ENCODE measurements around the gene ILDR2.

Gene ILDR2

DNA sequence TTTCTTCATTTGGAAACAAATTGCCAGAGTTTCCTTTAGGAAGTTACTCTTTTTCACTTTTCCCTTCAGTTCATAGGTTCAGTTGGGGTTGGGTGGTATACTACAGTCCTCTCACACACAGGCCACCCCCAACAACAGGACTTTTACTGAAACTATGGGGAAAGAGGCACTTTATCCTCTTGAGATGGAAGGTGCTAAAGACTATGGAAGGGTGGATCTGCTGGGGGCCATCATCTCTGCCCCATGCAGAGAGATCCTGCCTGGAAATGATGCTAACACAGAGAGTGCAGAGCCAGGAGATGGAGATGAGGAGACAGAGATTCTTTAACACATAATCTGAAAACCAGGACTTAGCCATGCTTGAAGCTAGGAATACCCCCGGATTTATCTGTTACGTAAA lies 24.3 kb downstream of the ILDR2 start:
- TF ChIP-seq, protein P1, sequence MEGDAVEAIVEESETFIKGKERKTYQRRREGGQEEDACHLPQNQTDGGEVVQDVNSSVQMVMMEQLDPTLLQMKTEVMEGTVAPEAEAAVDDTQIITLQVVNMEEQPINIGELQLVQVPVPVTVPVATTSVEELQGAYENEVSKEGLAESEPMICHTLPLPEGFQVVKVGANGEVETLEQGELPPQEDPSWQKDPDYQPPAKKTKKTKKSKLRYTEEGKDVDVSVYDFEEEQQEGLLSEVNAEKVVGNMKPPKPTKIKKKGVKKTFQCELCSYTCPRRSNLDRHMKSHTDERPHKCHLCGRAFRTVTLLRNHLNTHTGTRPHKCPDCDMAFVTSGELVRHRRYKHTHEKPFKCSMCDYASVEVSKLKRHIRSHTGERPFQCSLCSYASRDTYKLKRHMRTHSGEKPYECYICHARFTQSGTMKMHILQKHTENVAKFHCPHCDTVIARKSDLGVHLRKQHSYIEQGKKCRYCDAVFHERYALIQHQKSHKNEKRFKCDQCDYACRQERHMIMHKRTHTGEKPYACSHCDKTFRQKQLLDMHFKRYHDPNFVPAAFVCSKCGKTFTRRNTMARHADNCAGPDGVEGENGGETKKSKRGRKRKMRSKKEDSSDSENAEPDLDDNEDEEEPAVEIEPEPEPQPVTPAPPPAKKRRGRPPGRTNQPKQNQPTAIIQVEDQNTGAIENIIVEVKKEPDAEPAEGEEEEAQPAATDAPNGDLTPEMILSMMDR (IDR thresholded peaks at IDR 0.05; ENCODE audit: low read depth, low read length), result no peak
- Histone ChIP-seq H3K36me3 (no peaks in the 10 kb centered on the region), H3K9me3 (ENCODE audit: severe bottlenecking) (no peaks in the 10 kb centered on the region), H3K4me3 (ENCODE audit: low read depth, low read length) (no peak overlapping the region), H3K27me3 (ENCODE audit: insufficient read depth, low read depth, severe bottlenecking) (no peaks in the 10 kb centered on the region), H3K27ac (no peak overlapping the region)
- DNase-seq, result no peak

DNA sequence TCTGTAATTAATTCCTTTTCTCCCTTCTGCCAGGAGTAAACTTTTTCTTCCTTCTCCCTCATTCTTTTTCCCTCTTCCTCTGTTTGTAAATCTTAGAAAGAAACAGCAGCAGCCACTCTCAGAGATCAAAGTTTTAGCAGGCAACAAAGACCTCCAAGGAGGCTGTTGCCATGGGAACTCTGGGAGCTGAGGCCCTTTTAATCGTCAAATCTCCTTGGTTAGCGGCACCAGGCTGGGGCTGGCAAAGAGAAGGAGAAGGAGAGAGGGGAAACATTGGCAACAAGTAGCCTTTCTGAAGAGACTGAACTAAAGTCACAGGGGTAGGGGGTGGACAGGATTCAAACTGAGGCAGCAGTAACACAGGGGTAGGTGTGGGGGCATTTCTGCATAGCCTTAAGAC lies 25.2 kb downstream of the ILDR2 start:
- Histone ChIP-seq H3K27ac (no peak overlapping the region), H3K36me3 (no peaks in the 10 kb centered on the region), H3K27me3 (ENCODE audit: insufficient read depth, low read depth, severe bottlenecking) (no peaks in the 10 kb centered on the region), H3K9me3 (ENCODE audit: severe bottlenecking) (no peaks in the 10 kb centered on the region), H3K4me3 (ENCODE audit: low read depth, low read length) (no peak overlapping the region)
- DNase-seq, result no peak
- TF ChIP-seq, protein P1 (IDR thresholded peaks at IDR 0.05; ENCODE audit: low read depth, low read length), result no peak

DNA sequence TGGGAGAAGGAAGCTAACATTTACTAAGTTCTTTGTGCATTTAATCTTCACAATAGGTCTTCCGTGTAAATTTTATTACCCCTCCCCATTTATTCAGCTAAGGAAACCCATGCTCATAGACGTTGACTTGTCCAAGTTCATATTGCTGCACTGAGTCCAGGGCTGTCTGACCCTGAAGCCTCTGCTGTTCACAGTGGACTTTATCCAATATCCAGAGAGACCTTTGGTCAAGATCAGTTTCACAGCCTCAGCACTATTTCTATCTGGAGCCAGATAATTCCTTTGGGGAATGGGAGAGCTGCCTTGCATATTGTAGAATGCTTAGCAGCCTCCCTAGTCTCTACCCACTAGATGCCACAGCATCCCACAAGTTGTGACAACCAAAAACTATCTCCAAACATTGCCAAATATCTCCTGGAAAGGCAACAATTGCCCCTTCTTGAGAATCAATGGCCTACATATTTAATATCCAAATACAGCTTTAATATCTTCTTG lies 26.4 kb downstream of the ILDR2 start:
- no peaks in the 10 kb centered on the region for H3K27me3 ChIP-seq (ENCODE audit: insufficient read depth, low read depth, severe bottlenecking)
- H3K27ac ChIP-seq, result no peak overlapping the region
- DNase-seq, result no peak
- no peaks in the 10 kb centered on the region for H3K9me3 ChIP-seq (ENCODE audit: severe bottlenecking)
- no peak overlapping the region for H3K4me3 ChIP-seq (ENCODE audit: low read depth, low read length)
- TF ChIP-seq, protein P1 (IDR thresholded peaks at IDR 0.05; ENCODE audit: low read depth, low read length), result no peak
- no peaks in the 10 kb centered on the region for H3K36me3 ChIP-seq

DNA sequence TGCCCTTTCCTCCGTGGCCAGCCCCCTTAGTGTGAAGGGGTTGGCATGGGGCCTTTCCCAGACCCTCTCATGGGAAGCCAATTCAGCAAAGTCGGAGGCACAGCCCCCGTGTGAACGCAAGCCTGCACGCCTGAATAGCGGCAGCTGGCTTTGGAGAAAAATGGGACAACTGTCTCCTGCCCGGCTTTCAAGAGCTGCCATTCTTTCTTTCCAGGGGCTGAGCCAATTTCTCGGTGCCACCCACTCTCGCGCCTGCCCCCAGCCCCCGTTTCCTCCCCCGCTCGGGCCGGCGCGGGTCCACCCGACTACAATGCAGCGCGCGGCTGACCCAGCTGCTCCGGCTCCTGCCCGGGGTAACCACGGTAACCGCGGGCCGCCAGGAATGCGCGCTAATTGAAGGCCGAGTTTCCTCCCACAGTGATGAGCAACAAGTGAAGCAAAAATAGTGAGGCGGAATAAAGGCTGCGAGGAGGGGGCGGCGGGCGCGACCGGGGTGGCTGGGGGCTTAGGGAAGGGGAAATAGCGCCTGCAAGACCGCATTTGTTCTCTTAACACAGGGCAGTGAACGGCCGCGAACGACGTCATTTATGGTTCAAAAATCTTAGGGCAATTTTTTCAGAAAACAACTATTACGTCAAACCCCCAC lies 27.8 kb downstream of the ILDR2 start:
- Histone ChIP-seq H3K27ac (no peak overlapping the region), H3K27me3 (ENCODE audit: insufficient read depth, low read depth, severe bottlenecking) (no peaks in the 10 kb centered on the region), H3K36me3 (no peaks in the 10 kb centered on the region), H3K9me3 (ENCODE audit: severe bottlenecking) (no peaks in the 10 kb centered on the region), H3K4me3 (ENCODE audit: low read depth, low read length) (no peak overlapping the region)
- no peak for DNase-seq
- TF ChIP-seq, protein P1 (IDR thresholded peaks at IDR 0.05; ENCODE audit: low read depth, low read length), result no peak

DNA sequence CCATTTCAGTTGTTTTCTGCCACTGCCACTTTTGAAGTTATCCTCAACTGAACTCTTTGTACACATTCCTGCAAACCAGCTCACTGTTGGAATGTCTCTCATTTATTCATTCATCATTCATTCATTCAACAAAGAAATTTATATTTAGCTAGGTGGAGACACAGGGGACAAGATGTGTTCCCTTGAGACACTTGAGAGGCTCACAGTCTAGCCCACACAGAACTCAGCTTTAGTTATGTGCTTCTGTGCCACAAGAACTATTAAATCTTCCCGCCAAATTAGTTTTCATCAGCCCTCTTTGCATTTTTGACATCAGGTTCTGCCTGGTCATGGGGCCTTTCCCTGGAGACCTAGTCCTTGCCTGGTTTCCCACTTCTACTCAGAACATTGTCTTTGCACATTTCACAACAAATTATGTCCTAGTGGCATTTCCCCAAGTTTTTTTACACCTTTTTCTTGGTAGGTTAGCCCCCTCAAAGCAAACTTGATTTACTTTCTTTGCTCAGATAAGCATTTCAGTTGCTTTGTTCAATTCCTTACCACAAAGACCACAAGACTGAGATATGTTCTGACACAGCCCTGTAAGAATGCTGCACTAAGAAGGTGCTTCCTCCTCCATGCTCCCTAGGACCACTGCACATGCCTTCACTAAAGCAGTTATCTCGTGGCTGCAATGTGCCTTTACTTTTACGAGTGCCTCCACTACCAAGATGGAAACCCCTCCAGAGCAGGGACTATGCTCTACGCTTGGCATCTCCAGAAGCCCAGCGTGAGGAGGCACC lies 31.0 kb downstream of the ILDR2 start:
- no peaks in the 10 kb centered on the region for H3K27me3 ChIP-seq (ENCODE audit: insufficient read depth, low read depth, severe bottlenecking)
- DNase-seq, result no peak
- TF ChIP-seq, protein P1 (IDR thresholded peaks at IDR 0.05; ENCODE audit: low read depth, low read length), result no peak
- no peaks in the 10 kb centered on the region for H3K9me3 ChIP-seq (ENCODE audit: severe bottlenecking)
- H3K36me3 ChIP-seq, result no peaks in the 10 kb centered on the region
- no peak overlapping the region for H3K27ac ChIP-seq
- no peak overlapping the region for H3K4me3 ChIP-seq (ENCODE audit: low read depth, low read length)
